GM21529 (cell line): ENCODE measurements around the gene SLC66A1.

Experiments used
- ATAC-seq: cut with Tn5 transposase; IDR thresholded peaks from one replicate; pipeline ENCODE4 v1.9.1; 2021; ENCODE audit not compliant: unreplicated experiment

SLC66A1 gene

GRCh38 chr1:19375631-19376400 lies 63.7 kb downstream of the SLC66A1 start:
- ATAC-seq: no peak

GRCh38 chr1:19376428-19377372 lies 64.6 kb downstream of the SLC66A1 start:
- ATAC-seq: no peak

GRCh38 chr1:19377812-19378718 lies 65.9 kb downstream of the SLC66A1 start:
- ATAC-seq: no peak
